Spleen (tissue), 11 donors: ENCODE data around the gene MBD3L5. TPM values are rescaled to one million over a fixed set of nuclear protein-coding genes. Genes with fewer than 3 reads are reported as not detected.
"Not testable (repeated sequence)": the region's sequence is repeated elsewhere in the genome, so short reads cannot be mapped to it uniquely, and the experiment has no call there.

Experiments used
- DNase-seq: peaks from one replicate; pipeline ENCODE4 v3.0.0-alpha.2; 2020
- H3K27ac ChIP-seq, 8 donors: fragments of 200-600 bp; sonication (generic) in 7 of 8; 1 replicate in 4 of 8; 2 replicates in 4 of 8; pipeline versions ENCODE4 v1.5.0 to v1.8.0; 2016 to 2021; ENCODE audit warnings: inconsistent platforms in 4 of 8, mild to moderate bottlenecking in 4 of 8, moderate library complexity in 1 of 8
- H3K27me3 ChIP-seq, 7 donors: fragments of 200-600 bp; sonication (generic) in 6 of 7; replicated peaks in 1 of 7; 1 replicate in 4 of 7; 2 replicates in 3 of 7; pipeline versions ENCODE4 v1.5.0 to v1.8.0; 2016 to 2021; ENCODE audit warnings: inconsistent platforms in 3 of 7, mild to moderate bottlenecking in 1 of 7
- H3K36me3 ChIP-seq, 6 donors: fragments of 200-600 bp; sonication (generic) in 5 of 6; 1 replicate in 4 of 6; 2 replicates in 2 of 6; pipeline versions ENCODE4 v1.5.0 to v1.8.0; 2016 to 2021; ENCODE audit warnings: inconsistent platforms in 2 of 6
- H3K4me1 ChIP-seq, 6 donors: fragments of 200-600 bp; sonication (generic) in 5 of 6; 1 replicate in 3 of 6; 2 replicates in 3 of 6; pipeline versions ENCODE4 v1.5.0 to v1.8.0; 2016 to 2021; ENCODE audit warnings: inconsistent platforms in 3 of 6
- H3K4me3 ChIP-seq, 8 donors: fragments of 200-600 bp; sonication (generic) in 7 of 8; 1 replicate in 4 of 8; 2 replicates in 4 of 8; pipeline versions ENCODE4 v1.5.0 to v1.8.0; 2016 to 2021; ENCODE audit warnings: inconsistent platforms in 4 of 8, mild to moderate bottlenecking in 4 of 8, moderate library complexity in 2 of 8
- H3K9me3 ChIP-seq, 8 donors: fragments of 200-600 bp; sonication (generic) in 7 of 8; 1 replicate in 4 of 8; 2 replicates in 4 of 8; pipeline versions ENCODE4 v1.5.0 to v1.8.0; 2016 to 2021; ENCODE audit warnings: inconsistent platforms in 4 of 8
- WGBS, 5 donors: extraction: QIAGEN DNeasy Blood & Tissue Kit in 3 of 5; methylation state at CpG; one replicate each; pipeline versions ENCODE4 v1.1.5 to v1.1.7; 2013 to 2018; 5-methylcytosine and 5-hydroxymethylcytosine counted together
- intact Hi-C: fragments of 100-400 bp; cut with DNase I; formaldehyde crosslinking; loops from one replicate; pipeline ENCODE4 v1.15.0; 2023; ENCODE audit warnings: low total_unique reads
- polyA plus RNA-seq, 3 donors: library from polyadenylated mRNA; stranded (reverse); fragments of 200-250 nt; gene quantifications; one replicate each; pipeline ENCODE4 v1.2.1, GENCODE V29; 2013
- total RNA-seq, 7 donors: library from RNA; depleted of rRNA in 3 of 7; stranded (reverse); fragments of >200 nt in 3 of 7; fragmentation: NEBNext Ultra II Directional in 4 of 7; extraction: Animal tissue kit (Norgen Biotek cat#: 25700) in 4 of 7; gene quantifications; one replicate each; pipeline versions ENCODE4 v1.1.0 to v1.2.1, GENCODE V29; 2016 to 2021
- donor health status: healthy with polysubstance abuse.
- donor health status: DM: no; HTN: no; CAD: no; lungs with moderate emphysema.
- donor health status: DM: no; HTN: no; CAD: no.
- donor health status: Bipolar disorder and iron deficiency.
- donor health status: healthy.
- donor health status: DM: no; HTN: no; CAD: no.
- donor health status: DM: yes; HTN: yes; CAD: no.

The MBD3L5 gene
- total and polyA plus RNA-seq, 10 donors = not detected

- H3K27ac ChIP-seq, H3K27me3 ChIP-seq, H3K4me3 ChIP-seq, intact Hi-C loops, H3K4me1 ChIP-seq, DNase-seq, H3K9me3 ChIP-seq, H3K36me3 ChIP-seq: not testable (repeated sequence)
- WGBS, 5 donors = no CpG with 5 or more reads among the region's 7 CpGs
These were observed 18.6 kb downstream of the MBD3L5 start, which contains the start of gene MBD3L2 for GRCh38 chr19:7049021-7049420. MBD3L2 (plus strand) TSS chr19:7049321; CDS start chr19:7049374, 53 bp downstream.

DNA sequence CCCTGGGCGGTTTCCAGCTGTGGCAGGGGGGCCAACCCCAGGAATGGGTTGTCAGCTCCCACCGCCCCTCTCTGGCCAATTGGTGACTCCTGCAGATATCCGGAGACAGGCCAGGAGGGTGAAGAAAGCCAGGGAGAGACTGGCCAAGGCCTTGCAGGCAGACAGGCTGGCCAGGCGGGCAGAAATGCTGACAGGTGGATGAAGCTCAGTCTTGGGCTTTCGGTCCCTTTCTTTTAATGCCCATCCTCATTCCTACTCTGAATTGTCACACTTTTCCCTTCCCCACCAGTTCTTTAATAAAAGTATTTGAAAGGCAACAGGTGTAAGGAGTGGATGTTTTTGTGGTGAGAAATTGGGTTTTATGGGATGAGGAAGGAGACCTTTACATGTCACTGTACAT is 21.0 kb downstream of the MBD3L5 start:
- H3K4me1 ChIP-seq, H3K27me3 ChIP-seq, H3K27ac ChIP-seq, H3K9me3 ChIP-seq, H3K36me3 ChIP-seq, intact Hi-C loops, H3K4me3 ChIP-seq: not testable (repeated sequence)
- DNase-seq = peak; percentile 18
- 87 to 100% (median 96%) methylated on average over 2 to 3 of the region's 5 CpGs for WGBS, 5 donors

GRCh38 chr19:7052896-7053295 is 22.5 kb downstream of the MBD3L5 start:
- H3K9me3 ChIP-seq, H3K4me3 ChIP-seq, intact Hi-C loops, DNase-seq, H3K4me1 ChIP-seq, H3K27me3 ChIP-seq, H3K36me3 ChIP-seq, H3K27ac ChIP-seq: not testable (repeated sequence)
- WGBS, 5 donors = 74 to 88% (median 86%) methylated on average over 7 of the region's 7 CpGs

DNA sequence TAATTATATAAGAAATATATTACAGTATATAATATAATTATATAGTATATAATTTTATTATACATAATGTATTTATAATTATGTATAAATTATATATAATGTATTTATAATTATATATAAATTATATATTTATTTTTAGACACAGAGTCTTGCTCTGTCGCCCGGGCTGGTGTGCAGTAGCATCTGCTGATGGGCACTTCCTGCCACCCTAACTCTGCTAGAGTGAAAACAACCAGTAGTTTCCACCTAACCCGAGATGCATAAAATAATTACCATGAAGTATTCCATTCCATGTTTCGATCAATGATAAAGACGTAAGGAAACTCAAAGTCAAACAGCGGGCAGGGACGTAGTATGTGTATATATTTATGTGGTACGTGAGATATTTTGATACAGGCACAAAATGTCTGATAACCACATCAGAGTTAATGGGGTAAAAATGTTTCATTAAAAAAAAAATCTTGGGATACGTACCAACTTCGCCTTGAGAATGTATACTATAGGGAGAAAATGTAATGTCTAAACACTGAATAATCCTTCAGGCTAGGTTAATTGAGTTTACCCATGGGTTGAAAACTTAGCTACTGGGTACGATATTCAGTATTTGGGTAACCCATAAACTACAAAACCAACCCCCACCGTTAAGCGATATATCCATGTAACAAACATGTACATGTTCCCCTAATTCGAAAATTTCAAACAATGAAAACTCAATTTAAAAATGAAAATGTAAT is 24.4 kb downstream of the MBD3L5 start:
- 91 to 99% (median 95%) methylated on average over 8 to 14 of the region's 14 CpGs for WGBS, 5 donors
- intact Hi-C loops = not testable (repeated sequence)

GRCh38 chr19:7055679-7056078 is 25.3 kb downstream of the MBD3L5 start:
- H3K27ac ChIP-seq, DNase-seq, intact Hi-C loops, H3K27me3 ChIP-seq, H3K4me1 ChIP-seq, H3K36me3 ChIP-seq, H3K9me3 ChIP-seq, H3K4me3 ChIP-seq: not testable (repeated sequence)
- 94 to 96% (median 94%) methylated on average over 12 to 13 of the region's 14 CpGs for WGBS, 5 donors

More for the DNA sequence above, 24.4 kb downstream of the MBD3L5 start:
- not testable (repeated sequence) for DNase-seq, H3K9me3 ChIP-seq, H3K4me3 ChIP-seq, H3K27ac ChIP-seq, H3K4me1 ChIP-seq, H3K27me3 ChIP-seq, H3K36me3 ChIP-seq

GRCh38 chr19:7056371-7056770 is 26.0 kb downstream of the MBD3L5 start:
- 86 to 93% (median 92%) methylated on average over 8 of the region's 16 CpGs; no CpG with 5 or more reads in 1 of the 5 donors for WGBS, 5 donors
- H3K36me3 ChIP-seq, H3K4me3 ChIP-seq, H3K4me1 ChIP-seq, H3K9me3 ChIP-seq, H3K27me3 ChIP-seq, H3K27ac ChIP-seq, intact Hi-C loops: not testable (repeated sequence)
- peak; percentile 20 for DNase-seq

DNA sequence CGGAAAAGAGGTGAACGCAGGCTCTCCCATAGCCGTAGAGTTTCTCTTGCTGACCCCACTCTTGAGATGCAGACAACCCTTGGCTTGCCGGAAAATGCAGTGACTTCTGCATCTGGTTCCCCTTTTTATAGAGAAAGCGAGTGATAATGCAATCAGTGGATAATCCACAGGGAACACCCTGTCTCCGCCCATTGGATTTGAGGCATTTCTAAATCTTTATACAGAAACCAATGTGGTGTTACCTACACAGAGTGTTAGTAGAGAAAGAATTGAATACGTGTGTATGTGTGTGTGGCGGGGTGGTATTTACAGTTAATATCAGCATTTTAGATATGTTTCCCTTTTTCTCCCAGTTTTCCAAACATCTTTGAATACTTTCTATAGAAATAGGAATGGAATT is 28.2 kb downstream of the MBD3L5 start, which contains the start of gene MBD3L3:
Gene MBD3L3 (minus strand): TSS at position 101 of the 400 bp plus-strand sequence. CDS start 71 bp downstream, at position 30.
- H3K27ac ChIP-seq, intact Hi-C loops, H3K36me3 ChIP-seq, DNase-seq, H3K4me3 ChIP-seq, H3K4me1 ChIP-seq, H3K27me3 ChIP-seq, H3K9me3 ChIP-seq: not testable (repeated sequence)
- WGBS, 5 donors = no CpG with 5 or more reads among the region's 8 CpGs

GRCh38 chr19:7059977-7060376 is 29.6 kb downstream of the MBD3L5 start:
- H3K4me1 ChIP-seq, DNase-seq, H3K9me3 ChIP-seq, H3K27ac ChIP-seq, intact Hi-C loops, H3K4me3 ChIP-seq, H3K36me3 ChIP-seq, H3K27me3 ChIP-seq: not testable (repeated sequence)
- WGBS, 5 donors = 10 to 40% (median 15%) methylated on average over 1 to 2 of the region's 2 CpGs
